ENCODE measurements around the gene EIF2B4.
"Not testable (repeated sequence)": the region's sequence is repeated elsewhere in the genome, so short reads cannot be mapped to it uniquely, and the experiment has no call there.

Gene EIF2B4

DNA sequence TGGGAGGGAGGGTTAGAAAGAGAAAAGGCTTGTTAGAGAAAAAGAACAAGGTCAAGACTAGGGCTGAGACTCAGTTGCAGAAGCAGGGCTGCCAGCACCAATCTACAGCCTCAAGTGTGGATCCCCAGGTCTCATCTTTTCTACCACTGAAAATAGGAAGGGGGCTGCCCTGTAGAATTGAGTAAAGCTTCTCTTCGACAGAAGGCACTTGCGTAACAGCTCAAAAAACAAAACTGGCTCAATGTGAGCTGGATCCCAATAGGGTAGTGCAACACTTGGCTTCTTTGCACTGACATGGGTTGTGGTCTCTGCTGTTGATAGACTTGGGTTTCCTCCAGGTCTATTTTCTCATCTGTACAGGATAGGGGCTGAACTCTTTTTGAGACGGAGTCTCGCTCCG is 45.4 kb downstream of the EIF2B4 start:
- peaks cover 19% of the 10 kb centered on the region for H3K36me3 ChIP-seq (ENCODE audit: control insufficient read depth, insufficient read depth, low read length)
- H3K27me3 ChIP-seq (replicated peaks; ENCODE audit: control insufficient read depth, insufficient read depth, low read length) = no peaks in the 10 kb centered on the region
- TF ChIP-seq CTCF (IDR thresholded peaks at IDR 0.05; ENCODE audit: insufficient read depth, low read length, poor library complexity, severe bottlenecking) = no peak
- no peak overlapping the region for H3K4me3 ChIP-seq (replicated peaks; ENCODE audit: low read depth, low read length)
- no peak for DNase-seq (ENCODE audit: extremely low read depth, insufficient read length)

DNA sequence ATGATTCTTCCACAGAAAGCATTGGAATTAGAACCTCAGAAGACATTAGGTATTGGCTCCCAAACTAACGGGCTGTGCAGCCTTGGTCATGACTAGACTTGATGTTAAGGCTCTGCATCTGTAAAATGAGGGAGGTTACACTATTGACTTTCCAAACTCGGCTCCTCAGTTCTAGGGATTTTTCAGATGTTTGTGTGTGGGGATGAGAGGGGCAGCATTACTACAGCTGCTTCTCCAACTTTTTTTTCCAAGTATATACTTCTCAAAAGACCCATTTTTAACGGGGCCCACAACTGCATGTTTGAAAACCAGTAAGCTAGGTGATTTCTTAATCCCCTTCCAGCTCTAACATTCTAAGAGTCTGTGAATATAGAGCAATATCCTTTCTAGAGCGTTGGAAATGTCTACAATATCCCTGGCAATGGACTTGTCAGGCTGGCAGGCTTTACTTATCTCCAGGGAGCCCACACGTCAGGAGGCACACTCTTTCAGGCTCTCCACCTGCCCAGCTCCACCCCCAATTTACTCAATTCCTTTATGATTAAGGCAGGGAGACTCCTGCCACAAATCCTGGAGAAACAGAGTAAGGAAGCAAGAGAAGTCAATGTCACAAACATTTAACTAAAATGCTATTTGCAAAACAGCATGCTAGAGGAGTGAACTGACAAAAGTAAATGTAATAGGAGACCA is 46.4 kb downstream of the EIF2B4 start:
- TF ChIP-seq CTCF (IDR thresholded peaks at IDR 0.05; ENCODE audit: insufficient read depth, low read length, poor library complexity, severe bottlenecking) = no peak
- DNase-seq (ENCODE audit: extremely low read depth, insufficient read length) = no peak
- Histone ChIP-seq H3K27me3 (replicated peaks; ENCODE audit: control insufficient read depth, insufficient read depth, low read length) (no peaks in the 10 kb centered on the region), H3K36me3 (ENCODE audit: control insufficient read depth, insufficient read depth, low read length) (peaks cover 15% of the 10 kb centered on the region), H3K4me3 (replicated peaks; ENCODE audit: low read depth, low read length) (peak overlapping the region; percentile 86)

DNA sequence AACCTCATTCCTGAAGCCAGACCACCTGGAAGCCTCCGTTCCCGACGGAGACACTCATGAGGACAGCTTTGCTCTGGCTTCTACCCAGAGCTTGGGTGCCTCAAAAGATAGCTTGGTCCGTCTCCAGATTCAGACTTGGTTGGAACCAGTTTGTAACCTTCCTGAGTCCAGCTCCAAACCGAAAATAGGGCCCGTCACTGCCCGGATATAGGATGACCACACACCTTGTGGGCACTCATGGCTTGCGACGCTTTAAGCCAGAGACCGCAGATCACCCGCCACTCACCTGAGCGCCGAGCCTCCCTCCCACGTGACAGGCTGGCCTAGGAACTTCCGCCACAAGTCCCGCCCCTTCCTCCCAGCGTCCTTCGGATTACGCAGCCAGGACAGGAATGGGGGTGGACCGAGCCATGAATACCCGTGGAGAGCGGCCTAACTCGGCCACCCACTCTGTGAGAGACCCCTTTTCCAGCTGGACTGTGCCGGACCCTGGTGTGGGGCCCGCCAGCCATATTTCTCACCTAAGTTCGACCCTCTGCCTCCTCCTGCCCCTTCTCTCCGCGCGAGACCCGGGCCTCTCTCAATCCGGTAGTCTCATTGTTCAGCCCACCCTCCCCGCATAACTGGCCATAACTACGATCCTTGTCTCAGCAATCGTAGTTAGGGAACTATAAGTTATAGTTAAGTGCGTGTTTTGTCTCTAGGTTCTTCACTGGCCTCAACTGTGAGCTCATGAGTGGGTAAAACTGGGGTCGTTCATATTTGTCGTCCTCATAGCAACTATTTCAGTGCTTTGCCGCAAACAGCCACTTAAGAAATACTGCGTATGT is 47.2 kb downstream of the EIF2B4 start, which contains the start of gene MPV17:
Gene MPV17 (minus strand): TSS at position 332 of the 830 bp plus-strand sequence. CDS start 580 bp downstream, outside the sequence.
- Histone ChIP-seq H3K36me3 (ENCODE audit: control insufficient read depth, insufficient read depth, low read length) (peaks cover 13% of the 10 kb centered on the region), H3K4me3 (replicated peaks; ENCODE audit: low read depth, low read length) (peak within 1 kb of the TSS; percentile 86), H3K27me3 (replicated peaks; ENCODE audit: control insufficient read depth, insufficient read depth, low read length) (no peaks in the 10 kb centered on the region)
- DNase-seq (ENCODE audit: extremely low read depth, insufficient read length) = peak; percentile 86
- TF ChIP-seq CTCF (IDR thresholded peaks at IDR 0.05; ENCODE audit: insufficient read depth, low read length, poor library complexity, severe bottlenecking) = no peak

DNA sequence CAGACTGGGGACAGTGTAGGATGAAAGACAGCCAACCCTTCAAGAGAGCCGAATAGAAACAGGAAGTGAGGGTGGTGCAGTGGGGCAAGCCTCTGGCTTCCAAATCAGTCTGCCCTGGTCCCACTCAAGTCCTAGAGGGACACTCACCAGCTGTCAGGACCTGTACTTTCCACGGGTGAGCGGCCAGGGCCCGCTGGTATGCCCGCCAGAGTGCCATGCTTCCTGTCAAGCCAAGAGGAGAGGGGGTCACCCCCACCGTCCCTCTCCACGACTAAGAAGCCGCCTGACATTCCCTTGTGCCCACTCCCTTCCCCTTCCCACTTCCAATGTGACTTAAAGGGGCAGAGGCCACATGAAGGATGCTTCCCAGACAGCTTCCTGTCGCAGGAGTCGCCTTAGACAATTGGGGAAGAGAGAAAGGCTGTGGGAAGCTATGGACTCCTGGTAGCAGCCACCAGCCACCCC is 47.8 kb downstream of the EIF2B4 start:
- H3K27me3 ChIP-seq (replicated peaks; ENCODE audit: control insufficient read depth, insufficient read depth, low read length) = no peaks in the 10 kb centered on the region
- peaks cover 13% of the 10 kb centered on the region for H3K36me3 ChIP-seq (ENCODE audit: control insufficient read depth, insufficient read depth, low read length)
- peak overlapping the region; percentile 86 for H3K4me3 ChIP-seq (replicated peaks; ENCODE audit: low read depth, low read length)
- no peak for DNase-seq (ENCODE audit: extremely low read depth, insufficient read length)
- TF ChIP-seq CTCF (IDR thresholded peaks at IDR 0.05; ENCODE audit: insufficient read depth, low read length, poor library complexity, severe bottlenecking) = no peak

GRCh38 chr2:27320958-27321543 is 49.1 kb downstream of the EIF2B4 start:
- no peak overlapping the region for H3K4me3 ChIP-seq (replicated peaks; ENCODE audit: low read depth, low read length)
- no peak for DNase-seq (ENCODE audit: extremely low read depth, insufficient read length)

DNA sequence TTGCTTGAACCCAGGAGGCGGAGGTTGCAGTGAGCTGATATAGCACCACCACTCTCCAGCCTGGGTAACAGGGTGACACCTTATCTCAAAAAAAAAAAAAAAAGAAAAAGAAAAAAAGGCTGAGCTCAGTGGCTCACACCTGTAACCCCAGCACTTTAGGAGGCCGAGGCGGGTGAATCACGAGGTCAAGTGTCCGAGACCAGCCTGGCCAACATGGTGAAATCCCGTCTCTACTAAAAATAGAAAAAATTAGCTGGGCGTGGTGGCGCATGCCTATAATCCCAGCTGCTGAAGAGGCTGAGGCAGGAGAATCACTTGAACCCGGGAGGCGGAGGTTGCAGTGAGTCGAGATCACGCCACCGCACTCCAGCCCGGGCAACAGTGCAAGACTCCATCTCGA is 50.3 kb downstream of the EIF2B4 start:
- not testable (repeated sequence) for DNase-seq (ENCODE audit: extremely low read depth, insufficient read length); H3K36me3 ChIP-seq (ENCODE audit: control insufficient read depth, insufficient read depth, low read length); H3K27me3 ChIP-seq (replicated peaks; ENCODE audit: control insufficient read depth, insufficient read depth, low read length); H3K4me3 ChIP-seq (replicated peaks; ENCODE audit: low read depth, low read length)

More at GRCh38 chr2:27320958-27321543, 49.1 kb downstream of the EIF2B4 start:
- Histone ChIP-seq H3K36me3 (ENCODE audit: control insufficient read depth, insufficient read depth, low read length) (peaks cover 7% of the 10 kb centered on the region), H3K27me3 (replicated peaks; ENCODE audit: control insufficient read depth, insufficient read depth, low read length) (no peaks in the 10 kb centered on the region)
- no peak for TF ChIP-seq CTCF (IDR thresholded peaks at IDR 0.05; ENCODE audit: insufficient read depth, low read length, poor library complexity, severe bottlenecking)

Data from GM06990 (cell line).